ENCODE data around the gene HOMER2. TPM values are rescaled to one million over a fixed set of nuclear protein-coding genes. Genes with fewer than 3 reads are reported as not detected.

HOMER2 gene
- total and polyA plus RNA-seq, 2 experiments from 2014 or later: 10.8 to 23.9 TPM

GRCh38 chr15:82851981-82852511 lies 100.5 kb downstream of the HOMER2 start (continued):
- no peak for TF ChIP-seq CTCF (conservative IDR thresholded peaks at IDR 0.05; ENCODE audit: low read depth in 2 of 2)
- no peak for TF ChIP-seq STAT1 (IDR thresholded peaks at IDR 0.05; ENCODE audit: unreplicated experiment)

- Histone ChIP-seq H3K27ac (ENCODE audit: low read depth) (no peak overlapping the region), H3K27me3 (ENCODE audit: insufficient read depth) (no peaks in the 10 kb centered on the region), H3K4me1 (ENCODE audit: insufficient read depth) (peaks cover 7% of the 10 kb centered on the region), H3K79me2 (replicated peaks; ENCODE audit: insufficient read depth) (no peaks in the 10 kb centered on the region), H3F3A (replicated peaks; ENCODE audit: low read depth) (no peaks in the 10 kb centered on the region), H3K36me3 (ENCODE audit: insufficient read depth) (no peaks in the 10 kb centered on the region), H3K9me2 (ENCODE audit: insufficient read depth) (no peaks in the 10 kb centered on the region), H3K4me2 (no peak overlapping the region), H4K20me1 (replicated peaks; ENCODE audit: insufficient read depth) (no peaks in the 10 kb centered on the region), H2AFZ (no peak overlapping the region), H3K4me3 (no peak overlapping the region)
- Mint-ChIP-seq H3K4me3 (no peak overlapping the region), H3K9me3 (no peaks in the 10 kb centered on the region), H3K27ac (no peak overlapping the region), H3K27me3 (ENCODE audit: insufficient read depth, low read depth, poor library complexity) (peaks cover 19% of the 10 kb centered on the region), H3K4me1 (peaks cover 15% of the 10 kb centered on the region), H3K36me3 (ENCODE audit: low read depth) (no peaks in the 10 kb centered on the region)
- DNase-seq (ENCODE audit: low spot score) (no peak), ATAC-seq (no peak)
- TF ChIP-seq ZNF462 (CRISPR knock-in tag; IDR thresholded peaks at IDR 0.05): no peak
- no peak for TF ChIP-seq ZNF114 (CRISPR knock-in tag; IDR thresholded peaks at IDR 0.05)
- TF ChIP-seq ZNF331 (CRISPR knock-in tag; IDR thresholded peaks at IDR 0.05; ENCODE audit: low read depth): no peak
- no peak for TF ChIP-seq CTCF (conservative IDR thresholded peaks at IDR 0.05; ENCODE audit: low read depth in 2 of 2)
- no peak for TF ChIP-seq ETS1 (IDR thresholded peaks at IDR 0.05)
- no peak for TF ChIP-seq JUNB (IDR thresholded peaks at IDR 0.05; ENCODE audit: unreplicated experiment)
- no peak for TF ChIP-seq CREB1 (CRISPR knock-in tag; IDR thresholded peaks at IDR 0.05; ENCODE audit: low read depth)
- TF ChIP-seq EZH2phosphoT487 (IDR thresholded peaks at IDR 0.05; ENCODE audit: unreplicated experiment): no peak
- TF ChIP-seq NANOG (IDR thresholded peaks at IDR 0.05; ENCODE audit: borderline replicate concordance): no peak
Observed at GRCh38 chr15:82851306-82851850, 101.1 kb downstream of the HOMER2 start.

All from GM23338 (cell line).